ENCODE results near the gene RUSC1.
"Not testable (repeated sequence)": the region's sequence is repeated elsewhere in the genome, so short reads cannot be mapped to it uniquely, and the experiment has no call there.

RUSC1 gene

DNA sequence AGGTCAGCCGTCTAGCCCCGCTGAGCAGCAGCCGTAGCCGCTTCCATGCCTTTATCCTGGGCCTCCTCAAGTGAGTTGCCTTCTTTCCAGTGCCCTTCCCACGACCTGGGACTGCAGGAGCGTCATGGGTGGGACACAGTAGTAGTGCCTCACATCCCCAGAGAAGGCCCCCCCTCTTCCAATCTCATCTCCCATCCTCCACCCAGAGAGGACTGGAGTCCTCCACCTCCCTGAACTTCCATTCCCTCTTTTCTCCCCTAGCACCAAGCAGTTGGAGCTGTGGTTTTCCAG is 4.9 kb downstream of the RUSC1 start:
- DNase-seq (ENCODE audit: low spot score), result no peak
- no peak for TF ChIP-seq CTCF (IDR thresholded peaks at IDR 0.05; ENCODE audit: borderline replicate concordance, control extremely low read depth, extremely low read depth, insufficient read depth, missing control alignments)
- in situ Hi-C loops (cut with MboI; ENCODE audit: low sequenced_read_pairs, unreplicated experiment), result loop anchor here (25.0 kb wide), 1 partner anchor 262 kb away; no protein-coding TSS in a partner anchor

DNA sequence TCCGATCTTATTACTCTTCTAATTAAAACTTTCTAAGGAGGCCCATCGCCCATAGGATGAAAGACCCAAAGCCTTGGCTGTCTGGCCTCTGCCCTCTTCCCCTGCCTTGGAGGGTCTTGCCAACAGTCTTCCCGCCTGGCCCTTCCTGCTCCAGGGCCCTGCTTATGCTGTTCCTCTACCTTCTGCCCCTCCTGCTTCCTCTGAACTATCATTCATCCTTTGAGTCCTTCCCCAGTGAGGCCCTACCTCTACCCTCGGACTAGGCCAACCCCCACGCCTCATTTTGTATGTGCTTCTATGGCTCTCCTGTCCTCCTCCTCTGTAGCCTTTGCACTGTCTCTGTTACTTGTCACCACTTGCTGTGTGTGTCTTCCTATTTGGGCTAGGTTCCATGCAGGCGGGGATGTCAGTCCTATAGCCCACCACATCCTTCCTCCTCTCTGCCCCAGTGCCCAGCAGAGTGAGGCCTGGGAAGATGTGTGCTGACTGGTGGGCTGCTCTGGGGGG is 5.4 kb downstream of the RUSC1 start:
- no peak for DNase-seq (ENCODE audit: low spot score)
- in situ Hi-C loops (cut with MboI; ENCODE audit: low sequenced_read_pairs, unreplicated experiment), result loop anchor here (25.0 kb wide), 1 partner anchor 261 kb away; no protein-coding TSS in a partner anchor
- no peak for TF ChIP-seq CTCF (IDR thresholded peaks at IDR 0.05; ENCODE audit: borderline replicate concordance, control extremely low read depth, extremely low read depth, insufficient read depth, missing control alignments)

GRCh38 chr1:155326631-155327037 is 5.9 kb downstream of the RUSC1 start:
- no peak for TF ChIP-seq CTCF (IDR thresholded peaks at IDR 0.05; ENCODE audit: borderline replicate concordance, control extremely low read depth, extremely low read depth, insufficient read depth, missing control alignments)
- in situ Hi-C loops (cut with MboI; ENCODE audit: low sequenced_read_pairs, unreplicated experiment), result loop anchor here (25.0 kb wide), 1 partner anchor 261 kb away; no protein-coding TSS in a partner anchor

DNA sequence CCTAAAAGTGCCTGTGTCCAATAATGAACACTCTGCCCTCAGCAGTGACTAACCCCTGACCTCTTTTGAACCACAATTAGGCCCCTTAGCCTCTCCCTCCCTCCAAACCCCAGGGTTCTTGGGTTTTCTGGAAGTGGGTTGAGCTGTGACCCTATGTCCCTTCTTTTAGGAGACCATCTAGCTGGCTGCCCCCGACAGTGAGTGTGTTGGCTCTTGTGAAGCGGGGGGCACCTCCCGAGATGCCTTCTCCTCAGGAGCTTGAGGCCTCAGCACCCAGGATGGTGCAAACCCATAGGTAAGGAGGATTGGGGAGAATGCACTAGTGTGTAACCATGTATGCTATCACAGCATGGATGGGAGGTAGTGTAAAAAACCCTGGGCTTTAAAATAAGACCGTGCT is 7.3 kb downstream of the RUSC1 start:
- in situ Hi-C loops (cut with MboI; ENCODE audit: low sequenced_read_pairs, unreplicated experiment), result loop anchor here (25.0 kb wide), 1 partner anchor 259 kb away; no protein-coding TSS in a partner anchor
- DNase-seq (ENCODE audit: low spot score), result no peak
- TF ChIP-seq CTCF (IDR thresholded peaks at IDR 0.05; ENCODE audit: borderline replicate concordance, control extremely low read depth, extremely low read depth, insufficient read depth, missing control alignments), result no peak

More at GRCh38 chr1:155326631-155327037, 5.9 kb downstream of the RUSC1 start:
- DNase-seq (ENCODE audit: low spot score), result no peak

GRCh38 chr1:155328856-155329255 is 8.2 kb downstream of the RUSC1 start:
- DNase-seq (ENCODE audit: low spot score), result not testable (repeated sequence)
- in situ Hi-C loops (cut with MboI; ENCODE audit: low sequenced_read_pairs, unreplicated experiment), result loop anchor here (25.0 kb wide), 1 partner anchor 258 kb away; no protein-coding TSS in a partner anchor

GRCh38 chr1:155329980-155330598 is 9.4 kb downstream of the RUSC1 start:
- no peak for TF ChIP-seq CTCF (IDR thresholded peaks at IDR 0.05; ENCODE audit: borderline replicate concordance, control extremely low read depth, extremely low read depth, insufficient read depth, missing control alignments)
- in situ Hi-C loops (cut with MboI; ENCODE audit: low sequenced_read_pairs, unreplicated experiment), result loop anchor here (25.0 kb wide), 1 partner anchor 257 kb away; no protein-coding TSS in a partner anchor
- no peak for DNase-seq (ENCODE audit: low spot score)

GRCh38 chr1:155334962-155335361 is 14.3 kb downstream of the RUSC1 start:
- no peak for DNase-seq (ENCODE audit: low spot score)
- in situ Hi-C loops (cut with MboI; ENCODE audit: low sequenced_read_pairs, unreplicated experiment), result loop anchor here (25.0 kb wide), 1 partner anchor 252 kb away; no protein-coding TSS in a partner anchor
- no peak for TF ChIP-seq CTCF (IDR thresholded peaks at IDR 0.05; ENCODE audit: borderline replicate concordance, control extremely low read depth, extremely low read depth, insufficient read depth, missing control alignments)
